Activated CD8-positive, alpha-beta memory T cell treated with anti-CD3 and anti-CD28 coated beads, Interleukin-2, amount 10 ng/mL, durations not matched to agents 7 days and 5 days (primary cell): Measurements from ENCODE around the gene DAP. TPM values are rescaled to one million over a fixed set of nuclear protein-coding genes. Genes with fewer than 3 reads are reported as not detected.
"Not testable (repeated sequence)": the region's sequence is repeated elsewhere in the genome, so short reads cannot be mapped to it uniquely, and the experiment has no call there.

Source experiments
- ATAC-seq: fragments of 150-1000 bp; cut with Tn5 transposase; one replicate; pipeline ENCODE4 v1.10.0; 2021; ENCODE audit warnings: moderate library complexity
- CTCF ChIA-PET: fragments of 350-600 bp; sonication (Branson Sonifier 250); formaldehyde crosslinking; loops from one replicate; lab custom pipeline; 2021; ENCODE audit warnings: antibody characterized with exemption; lab: Charles Lee
- DNase-seq: peaks from one replicate; pipeline ENCODE4 v3.0.0-alpha.2; 2020
- H3K27ac Mint-ChIP-seq: one replicate; pipeline ENCODE4 v1.8.0; 2021; ENCODE audit warnings: mild to moderate bottlenecking, mixed read lengths
- H3K27me3 Mint-ChIP-seq: one replicate; pipeline ENCODE4 v1.8.0; 2021; ENCODE audit warnings: mixed read lengths
- H3K36me3 Mint-ChIP-seq: one replicate; pipeline ENCODE4 v1.8.0; 2021; ENCODE audit warnings: mild to moderate bottlenecking, mixed read lengths
- H3K4me1 Mint-ChIP-seq: one replicate; pipeline ENCODE4 v1.8.0; 2021; ENCODE audit warnings: mixed read lengths
- H3K4me3 Mint-ChIP-seq: one replicate; pipeline ENCODE4 v1.8.0; 2021; ENCODE audit warnings: mild to moderate bottlenecking, moderate library complexity, mixed read lengths
- H3K9me3 Mint-ChIP-seq: one replicate; pipeline ENCODE4 v1.8.0; 2022; ENCODE audit warnings: low read depth, mixed read lengths
- total RNA-seq, 2 experiments: library from RNA; stranded (reverse); gene quantifications; one replicate each; pipeline ENCODE4 v1.2.3, GENCODE V29; 2021

The DAP gene, protein sequence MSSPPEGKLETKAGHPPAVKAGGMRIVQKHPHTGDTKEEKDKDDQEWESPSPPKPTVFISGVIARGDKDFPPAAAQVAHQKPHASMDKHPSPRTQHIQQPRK
- 10 to 100 TPM; 44.5 to 52.2 TPM for total RNA-seq

GRCh38 chr5:10761185-10761932 is at the start of gene DAP:
DAP (minus strand) TSS chr5:10761234; CDS start chr5:10761068, 166 bp downstream.
- H3K36me3 Mint-ChIP-seq = peaks cover 7% of the 10 kb centered on the region
- ATAC-seq = peak; percentile 94
- DNase-seq = peak; percentile 90
- peak within 1 kb of the TSS; percentile 93 for H3K4me3 Mint-ChIP-seq
- CTCF ChIA-PET = interaction anchor here (0.9 kb wide), 1 partner anchor 133 kb away, joined by 4 read pairs; no protein-coding TSS in a partner anchor
- no peaks in the 10 kb centered on the region for H3K9me3 Mint-ChIP-seq
- no peaks in the 10 kb centered on the region for H3K27me3 Mint-ChIP-seq
- H3K4me1 Mint-ChIP-seq = peaks cover 39% of the 10 kb centered on the region
- H3K27ac Mint-ChIP-seq = peak within 1 kb of the TSS; percentile 87

DNA sequence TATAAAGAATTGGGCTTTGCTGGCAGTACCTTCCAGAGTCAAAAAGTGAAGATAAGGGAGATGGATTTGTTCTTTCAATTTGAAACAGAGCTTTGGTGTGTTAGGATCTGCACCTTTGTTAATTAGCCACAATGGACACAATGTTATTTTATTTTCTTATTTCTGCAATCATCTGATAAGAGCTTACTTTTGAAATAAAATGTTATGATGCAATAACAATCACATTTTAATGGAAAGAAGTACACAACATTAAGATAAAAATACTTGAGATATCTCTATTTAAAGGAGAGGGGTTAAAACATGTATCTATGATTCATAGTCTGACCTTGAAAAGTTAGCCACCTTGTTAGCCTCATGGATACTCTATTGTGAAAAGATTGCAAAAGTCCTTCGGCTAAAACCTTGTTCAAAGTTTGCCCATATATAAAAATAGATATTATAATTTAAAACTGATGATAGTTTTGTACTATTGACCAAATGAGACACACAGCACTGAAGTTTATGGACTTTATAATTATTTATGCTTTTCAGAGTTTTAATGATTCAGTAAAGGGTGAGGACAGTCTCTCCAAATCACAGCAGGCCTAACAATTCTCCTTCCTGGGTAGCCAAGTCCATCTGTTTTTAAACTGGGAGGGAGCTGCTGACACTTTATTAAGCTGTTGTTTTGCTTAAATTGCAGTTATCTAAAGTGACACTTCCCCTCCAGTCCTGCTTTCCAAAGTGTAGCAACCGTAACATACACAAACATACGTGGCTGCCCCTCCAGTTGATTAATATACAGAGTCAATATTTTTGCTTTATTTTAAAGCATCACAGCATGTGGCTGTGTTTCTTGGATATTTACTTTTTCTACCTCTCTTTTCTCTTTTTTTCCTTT is 47.6 kb upstream of the DAP start:
- Mint-ChIP-seq H3K4me3 (no peak overlapping the region), H3K4me1 (no peaks in the 10 kb centered on the region), H3K36me3 (no peaks in the 10 kb centered on the region), H3K27me3 (peaks cover 9% of the 10 kb centered on the region), H3K9me3 (no peaks in the 10 kb centered on the region), H3K27ac (no peak overlapping the region)
- CTCF ChIA-PET = no interaction called here
- no peak for DNase-seq
- ATAC-seq = no peak

DNA sequence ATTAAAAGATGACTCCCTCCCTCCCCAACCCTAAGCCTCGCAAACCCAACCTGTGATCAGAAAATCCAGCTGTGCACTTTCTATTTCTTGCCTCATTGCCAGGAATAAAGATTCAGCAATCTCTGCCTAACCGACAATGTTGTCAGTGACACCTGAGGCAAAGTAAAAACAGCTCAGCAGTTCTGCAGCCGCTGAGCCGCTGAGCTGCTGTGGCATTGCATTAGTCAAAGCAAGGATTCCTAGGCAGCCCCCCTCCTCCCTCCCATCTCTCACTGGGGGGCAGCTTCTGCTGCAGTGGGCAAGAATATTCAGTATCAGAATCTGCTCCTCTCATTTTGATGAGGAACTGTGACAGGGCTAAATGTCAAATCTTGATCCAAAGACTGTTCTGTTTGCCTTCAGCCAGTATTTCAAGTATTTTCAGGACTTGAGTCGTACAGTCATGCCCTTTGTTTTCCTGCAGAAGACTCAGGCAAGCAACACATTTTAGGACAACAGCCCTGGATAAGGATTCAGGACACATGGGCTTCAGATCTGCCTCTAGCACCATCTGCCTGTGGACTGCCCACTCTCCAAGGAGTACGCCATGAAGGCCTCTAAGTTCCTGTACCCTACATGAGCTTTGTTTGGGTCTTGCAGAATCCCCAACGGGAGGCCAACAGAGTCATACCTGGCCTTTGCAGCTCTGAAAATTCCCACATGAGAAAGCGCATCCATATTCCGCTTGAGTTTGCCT is 41.1 kb upstream of the DAP start:
- Mint-ChIP-seq H3K4me1 (no peaks in the 10 kb centered on the region), H3K36me3 (no peaks in the 10 kb centered on the region), H3K4me3 (no peak overlapping the region), H3K27me3 (peaks cover 29% of the 10 kb centered on the region), H3K9me3 (no peaks in the 10 kb centered on the region), H3K27ac (no peak overlapping the region)
- ATAC-seq (no peak), DNase-seq (no peak)
- CTCF ChIA-PET = no interaction called here

DNA sequence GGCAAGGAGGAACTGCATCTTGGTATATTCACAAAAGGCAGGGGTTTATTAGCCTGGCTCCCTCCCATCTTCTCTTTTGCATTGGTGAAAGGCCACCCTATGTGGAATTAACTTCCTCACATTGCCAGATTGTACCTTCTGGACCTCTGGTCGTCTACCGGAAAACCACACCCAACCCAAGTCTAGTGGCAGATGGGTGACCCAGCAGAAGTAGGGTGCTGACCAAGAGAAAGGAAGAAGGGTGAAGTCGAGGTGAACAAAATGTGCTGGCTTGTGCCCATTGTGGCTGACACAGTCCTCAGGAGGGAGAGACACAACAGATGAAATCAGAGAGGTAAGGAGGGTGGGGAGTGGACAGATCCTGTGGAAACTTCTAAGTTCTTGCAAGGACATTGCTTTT is 39.8 kb upstream of the DAP start:
- CTCF ChIA-PET = no interaction called here
- Mint-ChIP-seq H3K36me3 (no peaks in the 10 kb centered on the region), H3K9me3 (no peaks in the 10 kb centered on the region), H3K27me3 (peaks cover 33% of the 10 kb centered on the region), H3K4me3 (no peak overlapping the region), H3K4me1 (no peaks in the 10 kb centered on the region), H3K27ac (no peak overlapping the region)
- no peak for DNase-seq
- no peak for ATAC-seq

- no peak for ATAC-seq
- Mint-ChIP-seq H3K27ac (no peak overlapping the region), H3K4me3 (no peak overlapping the region), H3K27me3 (peaks cover 28% of the 10 kb centered on the region), H3K36me3 (no peaks in the 10 kb centered on the region), H3K4me1 (no peaks in the 10 kb centered on the region), H3K9me3 (no peaks in the 10 kb centered on the region)
- no peak for DNase-seq
- CTCF ChIA-PET = no interaction called here
These were observed 36.2 kb upstream of the DAP start for GRCh38 chr5:10797261-10797660.

DNA sequence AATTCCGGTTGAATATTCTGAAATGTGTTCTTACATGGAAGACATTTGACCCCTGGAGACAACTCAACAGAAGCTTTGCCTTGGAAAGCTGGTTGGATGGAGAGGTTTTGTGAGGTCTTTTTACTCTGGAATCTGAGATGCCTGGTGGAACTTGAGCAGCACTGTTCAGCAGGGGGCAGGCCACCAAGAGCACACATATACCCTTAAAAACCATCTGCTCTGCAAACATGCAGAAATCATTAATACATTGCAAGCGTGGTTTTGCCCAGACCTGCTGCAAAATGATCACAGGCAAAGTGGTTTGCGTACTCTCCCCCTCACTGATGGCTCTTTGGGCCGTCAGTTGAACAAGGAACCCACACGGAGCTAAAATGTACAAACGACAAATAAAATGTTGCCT is 32.8 kb upstream of the DAP start:
- peaks cover 10% of the 10 kb centered on the region for H3K27me3 Mint-ChIP-seq
- no peak for DNase-seq
- H3K36me3 Mint-ChIP-seq = no peaks in the 10 kb centered on the region

DNA sequence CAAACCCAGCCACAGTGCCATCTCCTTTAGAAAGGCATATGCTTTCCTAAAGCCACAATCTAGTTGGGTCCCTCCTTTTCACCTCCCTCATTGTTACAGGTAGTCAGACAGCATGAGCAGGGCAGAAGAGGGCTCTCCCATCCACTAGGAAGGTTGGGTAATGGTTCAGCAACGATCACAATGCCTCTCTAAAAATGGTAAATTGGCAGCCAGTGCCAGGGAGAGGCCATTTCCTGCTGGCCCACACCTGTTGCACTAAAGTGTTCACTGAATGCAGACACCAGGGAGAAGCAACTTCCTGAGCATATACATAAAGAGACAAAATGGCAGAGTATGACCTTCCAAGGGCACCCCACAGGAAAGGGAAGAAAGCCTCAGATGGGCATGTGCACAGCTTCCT is 31.3 kb upstream of the DAP start:
- H3K4me1 Mint-ChIP-seq = no peaks in the 10 kb centered on the region
- H3K27ac Mint-ChIP-seq = no peak overlapping the region
- no peaks in the 10 kb centered on the region for H3K36me3 Mint-ChIP-seq
- H3K27me3 Mint-ChIP-seq = peaks cover 6% of the 10 kb centered on the region
- CTCF ChIA-PET = no interaction called here
- peaks cover 2% of the 10 kb centered on the region for H3K9me3 Mint-ChIP-seq
- no peak for ATAC-seq
- DNase-seq = no peak
- H3K4me3 Mint-ChIP-seq = no peak overlapping the region

More for the DNA sequence above, 32.8 kb upstream of the DAP start:
- CTCF ChIA-PET = interaction anchor here (1.0 kb wide), 1 partner anchor 22 kb away, joined by 3 read pairs; no protein-coding TSS in a partner anchor
- no peak overlapping the region for H3K4me3 Mint-ChIP-seq
- no peak overlapping the region for H3K27ac Mint-ChIP-seq
- ATAC-seq = no peak
- peaks cover 2% of the 10 kb centered on the region for H3K9me3 Mint-ChIP-seq
- no peaks in the 10 kb centered on the region for H3K4me1 Mint-ChIP-seq

DNA sequence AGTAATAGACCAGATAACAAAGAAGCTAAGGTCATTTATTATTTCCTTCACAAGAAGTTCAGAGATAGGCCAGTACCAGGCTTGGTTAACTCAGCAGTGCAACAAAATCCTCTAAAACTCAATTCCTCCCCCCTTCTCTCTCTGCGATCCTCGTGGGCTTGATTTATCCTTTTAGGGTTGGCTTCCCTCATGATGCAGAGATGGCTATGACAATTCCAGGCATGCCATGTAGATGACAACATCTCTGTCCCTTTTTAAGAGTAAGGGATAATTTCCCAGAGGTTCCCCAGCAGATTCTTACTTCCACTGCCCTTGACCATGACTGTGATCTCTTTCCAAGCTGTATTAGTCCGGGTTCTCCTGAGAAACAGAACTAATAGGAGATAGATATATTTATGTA is 28.7 kb upstream of the DAP start:
- Mint-ChIP-seq H3K4me3 (no peak overlapping the region), H3K36me3 (no peaks in the 10 kb centered on the region), H3K4me1 (peaks cover 7% of the 10 kb centered on the region), H3K9me3 (peaks cover 2% of the 10 kb centered on the region), H3K27me3 (no peaks in the 10 kb centered on the region), H3K27ac (no peak overlapping the region)
- DNase-seq = no peak
- CTCF ChIA-PET = no interaction called here
- ATAC-seq = no peak

DNA sequence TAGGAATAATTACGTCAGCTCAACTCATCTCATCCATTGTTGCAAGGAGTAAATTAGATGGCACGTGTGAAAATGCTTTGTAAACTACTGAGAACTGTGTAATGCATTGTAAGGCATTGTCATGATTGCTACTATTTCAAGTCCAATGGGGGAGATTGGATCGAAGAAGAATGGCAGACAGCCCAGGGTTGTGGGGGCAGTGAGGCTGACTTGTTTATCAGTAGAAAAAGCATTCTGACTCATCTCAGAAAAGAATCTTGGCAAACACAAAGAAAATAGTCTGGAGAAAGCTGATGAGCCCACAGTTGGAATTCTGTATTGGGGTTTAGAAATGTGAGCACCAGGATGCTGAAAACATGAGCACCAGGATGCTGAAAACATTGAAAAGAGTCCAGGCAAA is 28.0 kb upstream of the DAP start:
- no peaks in the 10 kb centered on the region for H3K27me3 Mint-ChIP-seq
- no peak overlapping the region for H3K4me3 Mint-ChIP-seq
- H3K9me3 Mint-ChIP-seq = peaks cover 2% of the 10 kb centered on the region
- no peak for ATAC-seq
- no peak overlapping the region for H3K27ac Mint-ChIP-seq
- CTCF ChIA-PET = no interaction called here
- peaks cover 7% of the 10 kb centered on the region for H3K4me1 Mint-ChIP-seq
- no peak for DNase-seq
- H3K36me3 Mint-ChIP-seq = no peaks in the 10 kb centered on the region

GRCh38 chr5:10788358-10788757 is 27.3 kb upstream of the DAP start:
- Mint-ChIP-seq H3K4me1 (peaks cover 7% of the 10 kb centered on the region), H3K9me3 (peaks cover 2% of the 10 kb centered on the region), H3K27me3 (no peaks in the 10 kb centered on the region), H3K36me3 (no peaks in the 10 kb centered on the region), H3K27ac (no peak overlapping the region), H3K4me3 (no peak overlapping the region)
- CTCF ChIA-PET = no interaction called here
- ATAC-seq (no peak), DNase-seq (no peak)

- DNase-seq (no peak), ATAC-seq (no peak)
- H3K27me3 Mint-ChIP-seq = peaks cover 6% of the 10 kb centered on the region
- H3K27ac Mint-ChIP-seq = no peak overlapping the region
- H3K4me1 Mint-ChIP-seq = peaks cover 7% of the 10 kb centered on the region
- CTCF ChIA-PET = no interaction called here
- H3K36me3 Mint-ChIP-seq = no peaks in the 10 kb centered on the region
- no peak overlapping the region for H3K4me3 Mint-ChIP-seq
- H3K9me3 Mint-ChIP-seq = no peaks in the 10 kb centered on the region
These were observed 25.8 kb upstream of the DAP start for GRCh38 chr5:10786835-10787234.

DNA sequence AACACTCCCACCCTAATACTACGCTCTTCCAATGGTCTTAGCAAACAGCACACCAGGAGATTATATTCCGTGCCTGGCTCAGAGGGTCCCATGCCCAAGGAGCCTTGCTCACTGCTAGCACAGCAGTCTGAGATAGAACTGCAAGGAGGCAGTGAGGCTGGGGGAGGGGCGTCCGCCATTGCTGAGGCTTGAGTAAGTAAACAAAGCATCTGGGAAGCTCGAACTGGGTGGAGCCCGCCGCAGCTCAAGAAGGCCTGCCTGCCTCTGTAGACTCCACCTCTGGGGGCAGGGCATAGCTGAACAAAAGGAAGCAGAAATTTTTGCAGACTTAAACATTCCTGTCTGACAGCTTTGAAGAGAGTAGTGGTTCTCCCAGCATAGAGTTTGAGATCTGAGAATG is 19.2 kb upstream of the DAP start:
- H3K4me1 Mint-ChIP-seq = not testable (repeated sequence)

GRCh38 chr5:10779592-10779991 is 18.6 kb upstream of the DAP start:
- CTCF ChIA-PET = no interaction called here
- Mint-ChIP-seq H3K36me3 (no peaks in the 10 kb centered on the region), H3K27me3 (peaks cover 25% of the 10 kb centered on the region), H3K9me3 (no peaks in the 10 kb centered on the region), H3K4me1 (no peaks in the 10 kb centered on the region), H3K27ac (no peak overlapping the region), H3K4me3 (no peak overlapping the region)
- ATAC-seq (no peak), DNase-seq (no peak)

More for the DNA sequence above, 19.2 kb upstream of the DAP start:
- H3K9me3 Mint-ChIP-seq, H3K4me3 Mint-ChIP-seq, DNase-seq, H3K27ac Mint-ChIP-seq, ATAC-seq, CTCF ChIA-PET, H3K36me3 Mint-ChIP-seq: not testable (repeated sequence)
- peaks cover 25% of the 10 kb centered on the region for H3K27me3 Mint-ChIP-seq
